ENCODE data around the gene SLC47A1. TPM values are rescaled to one million over a fixed set of nuclear protein-coding genes. Genes with fewer than 3 reads are reported as not detected.

The SLC47A1 gene
- total and polyA plus RNA-seq, 2 of the 4 experiments (the other 2 are of a cell fraction): not detected

- H4K5ac ChIP-seq (ENCODE audit: low read depth, low read length): no peak overlapping the region
- no peak overlapping the region for H3K14ac ChIP-seq (replicated peaks; ENCODE audit: low read depth, low read length)
- H2BK120ac ChIP-seq (ENCODE audit: low read depth, low read length): no peak overlapping the region
- BruUV-seq (replicated peaks): no TSS peak
- no peaks in the 10 kb centered on the region for H3K9me1 ChIP-seq (ENCODE audit: insufficient read depth, low read length)
- peaks cover 3% of the 10 kb centered on the region; the same call in 1 of the 2 replicates for H3K27me3 ChIP-seq (ENCODE audit: control insufficient read depth, insufficient read depth, low read length)
- H2AK9ac ChIP-seq (replicated peaks; ENCODE audit: low read depth, low read length, poor library complexity): no peak overlapping the region
- H3K4me1 ChIP-seq (ENCODE audit: control insufficient read depth, insufficient read depth, low read length): no peaks in the 10 kb centered on the region; the same call in 1 of the 2 replicates
- in situ Hi-C loops (cut with MboI; ENCODE audit: low sequenced_read_pairs) (no loop called here), dilution Hi-C loops (cut with HindIII; ENCODE audit: low sequenced_read_pairs, unreplicated experiment) (no loop called here), intact Hi-C loops (cut with micrococcal nuclease) (no loop called here)
- DNase-seq: no peak
- H3K4me3 ChIP-seq (ENCODE audit: insufficient read depth, low read depth, low read length): no peak overlapping the region
- no peak overlapping the region for H3K4ac ChIP-seq (ENCODE audit: low read depth, low read length)
- H2AK5ac ChIP-seq (ENCODE audit: low read depth, low read length): no peak overlapping the region
- no peak overlapping the region for H3K27ac ChIP-seq (ENCODE audit: insufficient read depth, low read length)
- no peak overlapping the region for H2AFZ ChIP-seq (replicated peaks; ENCODE audit: low read length, poor library complexity)
- H3K9ac ChIP-seq (ENCODE audit: low read depth, low read length): no peak overlapping the region
- peaks cover 14% of the 10 kb centered on the region for H3K9me3 ChIP-seq (ENCODE audit: control insufficient read depth, insufficient read depth, low read length)
- no CpG with 5 or more reads among the region's 4 CpGs for WGBS, 2 experiments (ENCODE audit: extremely low coverage in 2 of 2, insufficient read length in 1 of 2)
- H2BK15ac ChIP-seq (ENCODE audit: low read depth, low read length): no peak overlapping the region
- no peak overlapping the region for H3K4me2 ChIP-seq (ENCODE audit: low read depth, low read length)
- ChIA-PET POLR2A (ENCODE audit: unreplicated experiment) (no interaction called here), CTCF (interaction anchor here (0.6 kb wide), 1 partner anchor 30 kb away, joined by 3 read pairs; no protein-coding TSS in a partner anchor)
- H4K20me1 ChIP-seq (ENCODE audit: insufficient read depth, low read length): no peaks in the 10 kb centered on the region
- no peak for ATAC-seq (ENCODE audit: low read depth)
- no peak overlapping the region for H3K56ac ChIP-seq (ENCODE audit: extremely low read depth, insufficient read depth, low read length)
- no peak overlapping the region for H4K91ac ChIP-seq (ENCODE audit: insufficient read depth, low read depth, low read length)
- no peak overlapping the region for H3K18ac ChIP-seq (ENCODE audit: low read depth, low read length)
- no peak overlapping the region for H3K23ac ChIP-seq (ENCODE audit: low read depth, low read length)
- H2BK20ac ChIP-seq (ENCODE audit: low read depth, low read length): no peak overlapping the region
- TF ChIP-seq FOS (IDR thresholded peaks at IDR 0.05; ENCODE audit: low read depth, low read length) (no peak), RCOR1 (IDR thresholded peaks at IDR 0.05; ENCODE audit: insufficient replicate concordance, low read length) (no peak), MXI1 (IDR thresholded peaks at IDR 0.05; ENCODE audit: borderline replicate concordance, low read depth, low read length) (no peak), NFE2L2 (IDR thresholded peaks at IDR 0.05; ENCODE audit: low read depth, low read length) (no peak), CHD1 (IDR thresholded peaks at IDR 0.05; ENCODE audit: low read depth, low read length) (no peak), CEBPB (IDR thresholded peaks at IDR 0.05; ENCODE audit: low read depth, low read length) (no peak), BHLHE40 (IDR thresholded peaks at IDR 0.05; ENCODE audit: low read depth, low read length) (no peak), USF2 (IDR thresholded peaks at IDR 0.05; ENCODE audit: low read depth, low read length) (no peak), MAFK (IDR thresholded peaks at IDR 0.05; ENCODE audit: low read depth, low read length) (no peak), MAZ (IDR thresholded peaks at IDR 0.05; ENCODE audit: borderline replicate concordance, low read depth, low read length) (no peak), SMC3 (IDR thresholded peaks at IDR 0.05; ENCODE audit: low read depth, low read length) (no peak), RFX5 (IDR thresholded peaks at IDR 0.05; ENCODE audit: low read depth, low read length) (no peak), RAD21 (IDR thresholded peaks at IDR 0.05; ENCODE audit: low read length) (no peak), POLR2A (IDR thresholded peaks at IDR 0.05; ENCODE audit: low read depth, low read length) (no peak)
- TF ChIP-seq, protein P1, sequence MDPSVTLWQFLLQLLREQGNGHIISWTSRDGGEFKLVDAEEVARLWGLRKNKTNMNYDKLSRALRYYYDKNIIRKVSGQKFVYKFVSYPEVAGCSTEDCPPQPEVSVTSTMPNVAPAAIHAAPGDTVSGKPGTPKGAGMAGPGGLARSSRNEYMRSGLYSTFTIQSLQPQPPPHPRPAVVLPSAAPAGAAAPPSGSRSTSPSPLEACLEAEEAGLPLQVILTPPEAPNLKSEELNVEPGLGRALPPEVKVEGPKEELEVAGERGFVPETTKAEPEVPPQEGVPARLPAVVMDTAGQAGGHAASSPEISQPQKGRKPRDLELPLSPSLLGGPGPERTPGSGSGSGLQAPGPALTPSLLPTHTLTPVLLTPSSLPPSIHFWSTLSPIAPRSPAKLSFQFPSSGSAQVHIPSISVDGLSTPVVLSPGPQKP (IDR thresholded peaks at IDR 0.05; ENCODE audit: borderline replicate concordance, low read depth, low read length): no peak
- TF ChIP-seq, protein P2, sequence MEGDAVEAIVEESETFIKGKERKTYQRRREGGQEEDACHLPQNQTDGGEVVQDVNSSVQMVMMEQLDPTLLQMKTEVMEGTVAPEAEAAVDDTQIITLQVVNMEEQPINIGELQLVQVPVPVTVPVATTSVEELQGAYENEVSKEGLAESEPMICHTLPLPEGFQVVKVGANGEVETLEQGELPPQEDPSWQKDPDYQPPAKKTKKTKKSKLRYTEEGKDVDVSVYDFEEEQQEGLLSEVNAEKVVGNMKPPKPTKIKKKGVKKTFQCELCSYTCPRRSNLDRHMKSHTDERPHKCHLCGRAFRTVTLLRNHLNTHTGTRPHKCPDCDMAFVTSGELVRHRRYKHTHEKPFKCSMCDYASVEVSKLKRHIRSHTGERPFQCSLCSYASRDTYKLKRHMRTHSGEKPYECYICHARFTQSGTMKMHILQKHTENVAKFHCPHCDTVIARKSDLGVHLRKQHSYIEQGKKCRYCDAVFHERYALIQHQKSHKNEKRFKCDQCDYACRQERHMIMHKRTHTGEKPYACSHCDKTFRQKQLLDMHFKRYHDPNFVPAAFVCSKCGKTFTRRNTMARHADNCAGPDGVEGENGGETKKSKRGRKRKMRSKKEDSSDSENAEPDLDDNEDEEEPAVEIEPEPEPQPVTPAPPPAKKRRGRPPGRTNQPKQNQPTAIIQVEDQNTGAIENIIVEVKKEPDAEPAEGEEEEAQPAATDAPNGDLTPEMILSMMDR (conservative IDR thresholded peaks at IDR 0.05; ENCODE audit: low read depth, low read length): no peak
- H2BK5ac ChIP-seq (ENCODE audit: low read depth, low read length, poor library complexity, severe bottlenecking): no peak overlapping the region
- H3K36me3 ChIP-seq (ENCODE audit: control insufficient read depth, insufficient read depth, low read length): no peaks in the 10 kb centered on the region
- no peaks in the 10 kb centered on the region for H3K79me1 ChIP-seq (ENCODE audit: low read depth in 1 of 2, low read length in 2 of 2)
- no peak overlapping the region for H4K8ac ChIP-seq (ENCODE audit: low read depth in 2 of 2, low read length in 2 of 2)
These were observed 81.2 kb downstream of the SLC47A1 start for GRCh38 chr17:19614900-19615299.

Measured in IMR-90 (cell line).